ENCODE measurements around the gene INPP1. TPM values are rescaled to one million over a fixed set of nuclear protein-coding genes. Genes with fewer than 3 reads are reported as not detected.
A peak's percentile ranks its signal among the peaks of the same experiment; 100 is the strongest.

INPP1 gene
- total RNA-seq, 2 experiments from 2014 or later, result 5.6 to 6.9 TPM

- CTCF ChIA-PET, result interaction anchor here (0.6 to 3.5 kb wide), 17 partner anchors 10 to 556 kb away, joined by 3 to 29 read pairs (median 3); partner anchors contain the start of genes INPP1 and OSGEPL1
- Mint-ChIP-seq H3K27me3 (ENCODE audit: low read depth) (peaks cover 2% of the 10 kb centered on the region), H3K36me3 (ENCODE audit: low read depth) (peaks cover 5% of the 10 kb centered on the region), H3K4me3 (peak overlapping the region; percentile 91), H3K9me3 (ENCODE audit: insufficient read depth) (no peaks in the 10 kb centered on the region), H3K27ac (peak overlapping the region; percentile 93), H3K4me1 (ENCODE audit: low read depth) (peaks cover 39% of the 10 kb centered on the region)
- POLR2A ChIA-PET, result interaction anchor here (0.6 to 1.7 kb wide), 5 partner anchors 41 to 532 kb away, joined by 3 to 4 read pairs (median 3); partner anchors contain the start of gene MFSD6
- ATAC-seq, result peak; percentile 43
- peak; percentile 40 for DNase-seq
Observed at GRCh38 chr2:190318931-190319554, 24.3 kb upstream of the INPP1 start.

GRCh38 chr2:190319555-190320498, 23.6 kb upstream of the INPP1 start, which contains the start of gene HIBCH:
HIBCH (minus strand) TSS chr2:190319826; CDS start chr2:190319750, 76 bp downstream.
- peaks cover 39% of the 10 kb centered on the region for H3K4me1 Mint-ChIP-seq (ENCODE audit: low read depth)
- peak within 1 kb of the TSS; percentile 91 for H3K4me3 Mint-ChIP-seq
- ChIA-PET CTCF (interaction anchor here (0.7 to 3.5 kb wide), 19 partner anchors 9 to 557 kb away, joined by 3 to 29 read pairs (median 3); partner anchors contain the start of genes INPP1 and OSGEPL1), POLR2A (interaction anchor here (0.7 to 1.7 kb wide), 4 partner anchors 40 to 203 kb away, joined by 3 to 4 read pairs (median 4); partner anchors contain the start of gene MFSD6)
- peaks cover 2% of the 10 kb centered on the region for H3K27me3 Mint-ChIP-seq (ENCODE audit: low read depth)
- DNase-seq, result peak; percentile 89
- peak within 1 kb of the TSS; percentile 93 for H3K27ac Mint-ChIP-seq
- no peaks in the 10 kb centered on the region for H3K9me3 Mint-ChIP-seq (ENCODE audit: insufficient read depth)
- H3K36me3 Mint-ChIP-seq (ENCODE audit: low read depth), result peaks cover 5% of the 10 kb centered on the region
- ATAC-seq, result peak; percentile 96

- ChIA-PET POLR2A (interaction anchor here (0.7 kb wide), 1 partner anchor 204 kb away, joined by 4 read pairs; no protein-coding TSS in a partner anchor), CTCF (interaction anchor here (0.7 to 3.5 kb wide), 7 partner anchors 10 to 558 kb away, joined by 3 to 29 read pairs (median 3); partner anchors contain the start of genes INPP1 and OSGEPL1)
- H3K9me3 Mint-ChIP-seq (ENCODE audit: insufficient read depth), result no peaks in the 10 kb centered on the region
- H3K4me3 Mint-ChIP-seq, result peak overlapping the region; percentile 91
- peaks cover 34% of the 10 kb centered on the region for H3K4me1 Mint-ChIP-seq (ENCODE audit: low read depth)
- peaks cover 7% of the 10 kb centered on the region for H3K27me3 Mint-ChIP-seq (ENCODE audit: low read depth)
- DNase-seq (no peak), ATAC-seq (no peak)
- H3K27ac Mint-ChIP-seq, result peak overlapping the region; percentile 40
- H3K36me3 Mint-ChIP-seq (ENCODE audit: low read depth), result peaks cover 5% of the 10 kb centered on the region
Observed at GRCh38 chr2:190320696-190321095, 22.7 kb upstream of the INPP1 start.

GRCh38 chr2:190323406-190323805, 20.0 kb upstream of the INPP1 start:
- H3K36me3 Mint-ChIP-seq (ENCODE audit: low read depth), result no peaks in the 10 kb centered on the region
- POLR2A ChIA-PET, result interaction anchor here (0.6 kb wide), 1 partner anchor 558 kb away, joined by 3 read pairs; no protein-coding TSS in a partner anchor
- peaks cover 18% of the 10 kb centered on the region for H3K4me1 Mint-ChIP-seq (ENCODE audit: low read depth)
- peaks cover 18% of the 10 kb centered on the region for H3K27me3 Mint-ChIP-seq (ENCODE audit: low read depth)
- H3K9me3 Mint-ChIP-seq (ENCODE audit: insufficient read depth), result no peaks in the 10 kb centered on the region
- CTCF ChIA-PET, result no interaction called here
- no peak overlapping the region for H3K27ac Mint-ChIP-seq
- ATAC-seq, result no peak
- no peak for DNase-seq
- no peak overlapping the region for H3K4me3 Mint-ChIP-seq

GRCh38 chr2:190325588-190325987, 17.8 kb upstream of the INPP1 start:
- no peak for ATAC-seq

GRCh38 chr2:190327867-190328572, 15.4 kb upstream of the INPP1 start:
- ATAC-seq, result no peak
- H3K36me3 Mint-ChIP-seq (ENCODE audit: low read depth), result no peaks in the 10 kb centered on the region
- H3K27ac Mint-ChIP-seq, result no peak overlapping the region
- ChIA-PET POLR2A (no interaction called here), CTCF (interaction anchor here (2.1 kb wide), 1 partner anchor 9 kb away, joined by 7 read pairs; the partner anchor contains the start of gene HIBCH)
- no peaks in the 10 kb centered on the region for H3K4me1 Mint-ChIP-seq (ENCODE audit: low read depth)
- H3K9me3 Mint-ChIP-seq (ENCODE audit: insufficient read depth), result no peaks in the 10 kb centered on the region
- no peak overlapping the region for H3K4me3 Mint-ChIP-seq
- no peak for DNase-seq
- peaks cover 36% of the 10 kb centered on the region for H3K27me3 Mint-ChIP-seq (ENCODE audit: low read depth)

More at GRCh38 chr2:190325588-190325987, 17.8 kb upstream of the INPP1 start:
- no peak for DNase-seq
- CTCF ChIA-PET, result no interaction called here
- no peak overlapping the region for H3K27ac Mint-ChIP-seq
- H3K4me3 Mint-ChIP-seq, result no peak overlapping the region
- peaks cover 31% of the 10 kb centered on the region for H3K27me3 Mint-ChIP-seq (ENCODE audit: low read depth)
- no peaks in the 10 kb centered on the region for H3K9me3 Mint-ChIP-seq (ENCODE audit: insufficient read depth)
- H3K4me1 Mint-ChIP-seq (ENCODE audit: low read depth), result peaks cover 6% of the 10 kb centered on the region
- POLR2A ChIA-PET, result no interaction called here
- H3K36me3 Mint-ChIP-seq (ENCODE audit: low read depth), result no peaks in the 10 kb centered on the region

GRCh38 chr2:190328573-190329147, 14.7 kb upstream of the INPP1 start:
- POLR2A ChIA-PET, result no interaction called here
- DNase-seq, result no peak
- no peak for ATAC-seq
- H3K27ac Mint-ChIP-seq, result no peak overlapping the region
- H3K4me3 Mint-ChIP-seq, result no peak overlapping the region
- H3K27me3 Mint-ChIP-seq (ENCODE audit: low read depth), result peaks cover 40% of the 10 kb centered on the region
- H3K36me3 Mint-ChIP-seq (ENCODE audit: low read depth), result no peaks in the 10 kb centered on the region
- no peaks in the 10 kb centered on the region for H3K4me1 Mint-ChIP-seq (ENCODE audit: low read depth)
- CTCF ChIA-PET, result interaction anchor here (2.1 kb wide), 1 partner anchor 10 kb away, joined by 7 read pairs; the partner anchor contains the start of gene HIBCH
- no peaks in the 10 kb centered on the region for H3K9me3 Mint-ChIP-seq (ENCODE audit: insufficient read depth)

- no peak for ATAC-seq
- H3K4me1 Mint-ChIP-seq (ENCODE audit: low read depth), result no peaks in the 10 kb centered on the region
- H3K4me3 Mint-ChIP-seq, result no peak overlapping the region
- ChIA-PET POLR2A (no interaction called here), CTCF (no interaction called here)
- H3K36me3 Mint-ChIP-seq (ENCODE audit: low read depth), result no peaks in the 10 kb centered on the region
- H3K27me3 Mint-ChIP-seq (ENCODE audit: low read depth), result peaks cover 31% of the 10 kb centered on the region
- no peak for DNase-seq
- H3K27ac Mint-ChIP-seq, result no peak overlapping the region
- no peaks in the 10 kb centered on the region for H3K9me3 Mint-ChIP-seq (ENCODE audit: insufficient read depth)
Observed at GRCh38 chr2:190333395-190333794, 10.0 kb upstream of the INPP1 start.

- no peaks in the 10 kb centered on the region for H3K4me1 Mint-ChIP-seq (ENCODE audit: low read depth)
- no peaks in the 10 kb centered on the region for H3K36me3 Mint-ChIP-seq (ENCODE audit: low read depth)
- DNase-seq (no peak), ATAC-seq (no peak)
- POLR2A ChIA-PET, result no interaction called here
- CTCF ChIA-PET, result no interaction called here
- H3K27ac Mint-ChIP-seq, result no peak overlapping the region
- H3K4me3 Mint-ChIP-seq, result no peak overlapping the region
- H3K27me3 Mint-ChIP-seq (ENCODE audit: low read depth), result peaks cover 31% of the 10 kb centered on the region
- no peaks in the 10 kb centered on the region for H3K9me3 Mint-ChIP-seq (ENCODE audit: insufficient read depth)
Observed at GRCh38 chr2:190333928-190334327, 9.5 kb upstream of the INPP1 start.

GRCh38 chr2:190334479-190335224, 8.7 kb upstream of the INPP1 start:
- no peak for ATAC-seq
- Mint-ChIP-seq H3K9me3 (ENCODE audit: insufficient read depth) (no peaks in the 10 kb centered on the region), H3K27me3 (ENCODE audit: low read depth) (peaks cover 26% of the 10 kb centered on the region), H3K4me3 (no peak overlapping the region), H3K27ac (no peak overlapping the region), H3K4me1 (ENCODE audit: low read depth) (no peaks in the 10 kb centered on the region), H3K36me3 (ENCODE audit: low read depth) (no peaks in the 10 kb centered on the region)
- no peak for DNase-seq
- POLR2A ChIA-PET, result no interaction called here
- CTCF ChIA-PET, result no interaction called here

All from activated CD8-positive, alpha-beta T cell treated with anti-CD3 and anti-CD28 coated beads, Interleukin-2, amount 10 ng/mL, durations not matched to agents 7 days and 5 days (primary cell).